ENCODE measurements around the gene CBARP. TPM values are rescaled to one million over a fixed set of nuclear protein-coding genes. Genes with fewer than 3 reads are reported as not detected.

CBARP gene
- total RNA-seq, 2 donors from 2014 or later: 21.5 to 28.5 TPM

DNA sequence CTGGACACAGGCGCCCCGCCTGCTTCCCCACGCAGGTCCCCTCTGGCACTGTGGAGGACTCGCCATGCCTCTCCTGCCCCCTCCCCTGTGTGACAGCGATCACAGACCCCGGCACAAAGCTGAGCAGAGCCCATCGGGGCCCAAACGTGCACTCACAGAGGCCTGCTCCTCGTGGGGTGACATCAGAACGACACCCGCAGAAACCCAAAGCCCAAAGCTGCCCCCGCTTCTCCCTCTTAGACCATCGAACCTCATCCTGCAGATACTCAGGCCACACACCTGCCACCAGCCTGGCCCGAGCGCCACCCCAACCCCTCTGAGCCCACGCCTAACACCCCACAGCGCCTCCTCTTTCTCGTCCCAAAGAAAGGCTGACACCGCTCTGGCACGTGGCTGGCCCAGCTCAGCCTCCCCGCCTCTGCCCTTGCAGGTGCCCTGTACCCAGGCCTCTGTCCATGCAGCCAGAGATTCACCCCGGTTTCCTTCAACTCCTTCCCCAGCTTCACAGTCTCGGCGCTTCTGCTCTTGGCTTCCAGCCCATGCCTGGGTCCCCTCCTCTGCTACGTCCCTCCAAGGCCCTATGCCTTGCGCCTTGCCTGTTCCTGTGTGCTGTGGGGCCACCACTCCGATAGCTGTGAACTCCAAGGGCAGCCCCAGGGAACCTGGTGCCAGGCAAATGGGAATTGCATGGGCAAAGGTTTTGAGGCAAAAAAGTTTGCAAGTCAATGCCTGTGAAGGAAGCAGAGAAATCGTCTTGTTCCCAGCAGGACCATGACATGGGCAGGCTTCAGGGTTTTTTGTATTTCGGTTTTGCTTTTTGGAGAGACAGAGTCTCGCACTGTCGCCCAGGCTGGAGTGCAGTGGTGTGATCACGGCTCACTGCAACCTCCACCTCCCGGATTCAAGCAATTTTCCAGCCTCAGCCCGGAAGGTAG, 831 bp upstream of the CBARP start:
- Mint-ChIP-seq H3K27ac (peak overlapping the region; percentile 85), H3K36me3 (ENCODE audit: low read depth) (peaks cover 3% of the 10 kb centered on the region), H3K9me3 (no peaks in the 10 kb centered on the region), H3K4me1 (peaks cover 9% of the 10 kb centered on the region), H3K27me3 (ENCODE audit: insufficient read depth) (no peaks in the 10 kb centered on the region), H3K4me3 (peak overlapping the region; percentile 76)
- no peak overlapping the region for H3K27ac ChIP-seq (ENCODE audit: low read depth, low read length)
- H3K9ac ChIP-seq (ENCODE audit: extremely low read depth, low read length, poor library complexity, severe bottlenecking): no peak overlapping the region
- DNase-seq: peak; percentile 62
- WGBS, 2 experiments (ENCODE audit: insufficient coverage in 1 of 2, insufficient read length in 1 of 2): 81 to 83% methylated on average over 27 to 34 of the region's 34 CpGs
- TF ChIP-seq, protein P1, sequence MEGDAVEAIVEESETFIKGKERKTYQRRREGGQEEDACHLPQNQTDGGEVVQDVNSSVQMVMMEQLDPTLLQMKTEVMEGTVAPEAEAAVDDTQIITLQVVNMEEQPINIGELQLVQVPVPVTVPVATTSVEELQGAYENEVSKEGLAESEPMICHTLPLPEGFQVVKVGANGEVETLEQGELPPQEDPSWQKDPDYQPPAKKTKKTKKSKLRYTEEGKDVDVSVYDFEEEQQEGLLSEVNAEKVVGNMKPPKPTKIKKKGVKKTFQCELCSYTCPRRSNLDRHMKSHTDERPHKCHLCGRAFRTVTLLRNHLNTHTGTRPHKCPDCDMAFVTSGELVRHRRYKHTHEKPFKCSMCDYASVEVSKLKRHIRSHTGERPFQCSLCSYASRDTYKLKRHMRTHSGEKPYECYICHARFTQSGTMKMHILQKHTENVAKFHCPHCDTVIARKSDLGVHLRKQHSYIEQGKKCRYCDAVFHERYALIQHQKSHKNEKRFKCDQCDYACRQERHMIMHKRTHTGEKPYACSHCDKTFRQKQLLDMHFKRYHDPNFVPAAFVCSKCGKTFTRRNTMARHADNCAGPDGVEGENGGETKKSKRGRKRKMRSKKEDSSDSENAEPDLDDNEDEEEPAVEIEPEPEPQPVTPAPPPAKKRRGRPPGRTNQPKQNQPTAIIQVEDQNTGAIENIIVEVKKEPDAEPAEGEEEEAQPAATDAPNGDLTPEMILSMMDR (conservative IDR thresholded peaks at IDR 0.05): no peak
- H3K4me3 ChIP-seq (ENCODE audit: low read length): peak overlapping the region; percentile 68
- no peaks in the 10 kb centered on the region for H3K27me3 ChIP-seq (ENCODE audit: control insufficient read depth, insufficient read depth, low read length, poor library complexity, severe bottlenecking)
- no peaks in the 10 kb centered on the region for H3K4me1 ChIP-seq (ENCODE audit: control insufficient read depth, insufficient read depth, low read length)
- peaks cover 3% of the 10 kb centered on the region for H3K36me3 ChIP-seq (ENCODE audit: control insufficient read depth, insufficient read depth, low read length)
- H3K9me3 ChIP-seq (ENCODE audit: control insufficient read depth, low read length): no peaks in the 10 kb centered on the region

DNA sequence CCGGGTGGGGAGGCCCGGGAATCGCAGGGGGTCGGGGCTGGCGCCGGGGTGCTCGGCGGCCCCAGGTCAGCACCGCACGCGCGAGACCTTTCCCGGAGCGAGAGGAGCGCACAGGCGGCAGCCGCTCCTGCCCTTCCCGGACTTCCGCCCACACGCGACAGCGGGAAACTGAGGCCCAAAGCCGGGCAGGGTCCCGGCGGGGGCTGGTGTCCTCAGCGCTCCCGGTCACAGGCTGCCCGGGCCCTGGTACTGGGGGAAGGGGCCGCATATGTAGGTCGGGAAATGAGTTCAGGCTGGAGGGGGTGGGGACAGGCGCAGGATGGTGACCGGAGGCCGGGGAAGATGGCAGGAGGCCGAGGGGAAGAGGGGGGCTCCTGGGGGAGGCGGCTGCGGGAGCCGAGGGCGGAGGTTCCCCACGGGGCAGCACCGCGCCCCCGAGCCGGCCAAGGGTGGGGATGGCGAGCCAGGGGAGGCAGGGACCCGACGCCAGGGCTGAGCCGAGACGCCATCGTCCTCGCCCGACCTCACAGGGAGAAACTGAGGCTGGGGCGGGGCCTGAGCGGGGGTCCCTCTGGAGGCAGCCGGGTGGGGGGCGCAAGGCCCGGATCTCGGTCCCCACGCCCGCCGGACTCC, 662 bp downstream of the CBARP start:
- Mint-ChIP-seq H3K36me3 (ENCODE audit: low read depth) (peaks cover 11% of the 10 kb centered on the region), H3K4me1 (peaks cover 9% of the 10 kb centered on the region), H3K27me3 (ENCODE audit: insufficient read depth) (no peaks in the 10 kb centered on the region), H3K4me3 (peak overlapping the region; percentile 60), H3K9me3 (no peaks in the 10 kb centered on the region), H3K27ac (no peak overlapping the region)
- TF ChIP-seq, protein P1 (conservative IDR thresholded peaks at IDR 0.05): no peak
- Histone ChIP-seq H3K4me1 (ENCODE audit: control insufficient read depth, insufficient read depth, low read length) (no peaks in the 10 kb centered on the region), H3K9ac (ENCODE audit: extremely low read depth, low read length, poor library complexity, severe bottlenecking) (peak overlapping the region; percentile 47), H3K27ac (ENCODE audit: low read depth, low read length) (peak overlapping the region; percentile 57), H3K27me3 (ENCODE audit: control insufficient read depth, insufficient read depth, low read length, poor library complexity, severe bottlenecking) (no peaks in the 10 kb centered on the region), H3K4me3 (ENCODE audit: low read length) (peak overlapping the region; percentile 78), H3K9me3 (ENCODE audit: control insufficient read depth, low read length) (no peaks in the 10 kb centered on the region), H3K36me3 (ENCODE audit: control insufficient read depth, insufficient read depth, low read length) (peaks cover 9% of the 10 kb centered on the region)
- WGBS, 2 experiments (ENCODE audit: insufficient coverage in 1 of 2, insufficient read length in 1 of 2): 1 to 3% methylated on average over 23 to 60 of the region's 60 CpGs
- peak; percentile 67 for DNase-seq

DNA sequence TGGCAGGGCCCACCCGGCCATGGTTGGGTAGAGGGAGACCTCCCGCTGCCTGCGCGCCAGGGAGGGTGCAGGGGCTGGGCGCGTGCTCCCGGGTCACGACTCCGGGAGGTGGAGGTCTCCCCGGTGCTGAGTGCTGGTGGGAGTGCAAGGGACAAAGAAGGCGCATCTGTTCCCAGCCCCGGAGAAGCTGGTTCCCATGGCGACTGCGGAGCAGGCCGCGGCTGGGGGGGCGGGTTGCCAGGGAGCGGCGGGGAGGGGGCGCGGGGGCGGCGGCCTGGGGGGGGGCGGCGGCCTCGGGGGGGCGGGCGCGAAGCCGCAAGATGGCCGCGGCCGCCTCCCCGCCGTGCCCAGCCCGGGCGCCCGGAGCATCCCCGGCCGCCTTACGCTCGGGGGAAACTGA, 1.2 kb downstream of the CBARP start:
- Mint-ChIP-seq H3K36me3 (ENCODE audit: low read depth) (peaks cover 13% of the 10 kb centered on the region), H3K27ac (no peak overlapping the region), H3K27me3 (ENCODE audit: insufficient read depth) (no peaks in the 10 kb centered on the region), H3K9me3 (no peaks in the 10 kb centered on the region), H3K4me3 (peak overlapping the region; percentile 60), H3K4me1 (peaks cover 9% of the 10 kb centered on the region)
- Histone ChIP-seq H3K27ac (ENCODE audit: low read depth, low read length) (peak overlapping the region; percentile 85), H3K9ac (ENCODE audit: extremely low read depth, low read length, poor library complexity, severe bottlenecking) (no peak overlapping the region), H3K27me3 (ENCODE audit: control insufficient read depth, insufficient read depth, low read length, poor library complexity, severe bottlenecking) (no peaks in the 10 kb centered on the region), H3K36me3 (ENCODE audit: control insufficient read depth, insufficient read depth, low read length) (peaks cover 10% of the 10 kb centered on the region), H3K9me3 (ENCODE audit: control insufficient read depth, low read length) (no peaks in the 10 kb centered on the region), H3K4me3 (ENCODE audit: low read length) (peak overlapping the region; percentile 78), H3K4me1 (ENCODE audit: control insufficient read depth, insufficient read depth, low read length) (no peaks in the 10 kb centered on the region)
- TF ChIP-seq, protein P1 (conservative IDR thresholded peaks at IDR 0.05): no peak
- WGBS, 2 experiments (ENCODE audit: insufficient coverage in 1 of 2, insufficient read length in 1 of 2): 17 to 36% methylated on average over 6 to 38 of the region's 42 CpGs
- no peak for DNase-seq

Measured in endodermal cell (in vitro differentiated cells).